ENCODE measurements around the gene ATF2.
"Not testable (repeated sequence)": the region's sequence is repeated elsewhere in the genome, so short reads cannot be mapped to it uniquely, and the experiment has no call there.

The ATF2 gene

GRCh38 chr2:175147186-175147585 is 20.8 kb downstream of the ATF2 start:
- no peaks in the 10 kb centered on the region for H3K27me3 Mint-ChIP-seq (ENCODE audit: low read depth)
- H3K4me1 Mint-ChIP-seq (ENCODE audit: low read depth), result peaks cover 16% of the 10 kb centered on the region
- no peak overlapping the region for H3K27ac Mint-ChIP-seq
- no peaks in the 10 kb centered on the region for H3K9me3 Mint-ChIP-seq
- peaks cover 25% of the 10 kb centered on the region for H3K36me3 Mint-ChIP-seq (ENCODE audit: low read depth)
- DNase-seq (ENCODE audit: low spot score), result no peak
- no peak overlapping the region for H3K4me3 Mint-ChIP-seq

DNA sequence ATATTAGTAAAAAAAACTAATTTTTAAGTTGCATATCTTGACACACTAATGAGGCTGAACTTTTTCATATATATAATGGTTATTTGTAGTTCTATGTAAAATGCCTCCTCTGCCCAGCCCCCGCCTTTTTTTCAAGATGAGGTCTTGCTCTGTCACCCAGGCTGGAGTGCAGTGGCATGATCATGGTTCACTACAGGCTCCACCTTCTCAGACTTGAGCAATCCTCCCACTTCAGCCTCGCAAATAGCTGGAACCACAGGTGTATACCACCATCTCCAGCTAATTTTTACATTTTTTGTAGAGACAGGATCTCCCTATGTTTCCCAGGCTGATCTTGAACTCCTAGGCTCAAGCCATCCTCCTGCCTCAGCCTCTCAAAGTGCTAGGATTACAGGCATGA is 24.3 kb downstream of the ATF2 start:
- H3K36me3 Mint-ChIP-seq (ENCODE audit: low read depth), result peaks cover 23% of the 10 kb centered on the region
- no peak for DNase-seq (ENCODE audit: low spot score)
- H3K4me1 Mint-ChIP-seq (ENCODE audit: low read depth), result peaks cover 9% of the 10 kb centered on the region
- H3K9me3 Mint-ChIP-seq, result no peaks in the 10 kb centered on the region
- H3K27ac Mint-ChIP-seq, result no peak overlapping the region
- no peak overlapping the region for H3K4me3 Mint-ChIP-seq
- no peaks in the 10 kb centered on the region for H3K27me3 Mint-ChIP-seq (ENCODE audit: low read depth)

GRCh38 chr2:175143191-175143590 is 24.8 kb downstream of the ATF2 start:
- Mint-ChIP-seq H3K9me3 (no peaks in the 10 kb centered on the region), H3K36me3 (ENCODE audit: low read depth) (peaks cover 28% of the 10 kb centered on the region), H3K27me3 (ENCODE audit: low read depth) (no peaks in the 10 kb centered on the region), H3K4me3 (no peak overlapping the region), H3K27ac (no peak overlapping the region), H3K4me1 (ENCODE audit: low read depth) (peaks cover 12% of the 10 kb centered on the region)
- DNase-seq (ENCODE audit: low spot score), result no peak

DNA sequence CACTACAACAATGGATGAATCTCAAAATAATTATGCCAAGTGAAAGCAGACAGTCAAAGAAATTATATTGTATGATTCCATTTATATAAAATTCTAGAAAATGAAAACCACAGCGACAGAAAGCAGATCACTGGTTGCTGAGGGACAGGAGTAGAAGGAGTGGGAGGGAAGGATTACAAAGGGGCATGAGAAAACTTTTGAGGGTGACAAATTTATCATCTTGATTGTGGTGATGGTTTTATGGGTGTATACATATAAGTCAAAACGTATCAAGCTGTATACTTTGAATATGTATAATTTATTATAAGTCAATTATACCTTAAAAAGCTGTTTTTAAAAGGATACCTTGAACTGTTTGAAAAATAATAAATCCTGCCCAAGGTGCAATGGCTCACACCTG is 27.7 kb downstream of the ATF2 start:
- Mint-ChIP-seq H3K27me3 (ENCODE audit: low read depth) (no peaks in the 10 kb centered on the region), H3K27ac (no peak overlapping the region), H3K36me3 (ENCODE audit: low read depth) (peaks cover 41% of the 10 kb centered on the region), H3K9me3 (no peaks in the 10 kb centered on the region), H3K4me1 (ENCODE audit: low read depth) (peaks cover 16% of the 10 kb centered on the region), H3K4me3 (no peak overlapping the region)
- no peak for DNase-seq (ENCODE audit: low spot score)

DNA sequence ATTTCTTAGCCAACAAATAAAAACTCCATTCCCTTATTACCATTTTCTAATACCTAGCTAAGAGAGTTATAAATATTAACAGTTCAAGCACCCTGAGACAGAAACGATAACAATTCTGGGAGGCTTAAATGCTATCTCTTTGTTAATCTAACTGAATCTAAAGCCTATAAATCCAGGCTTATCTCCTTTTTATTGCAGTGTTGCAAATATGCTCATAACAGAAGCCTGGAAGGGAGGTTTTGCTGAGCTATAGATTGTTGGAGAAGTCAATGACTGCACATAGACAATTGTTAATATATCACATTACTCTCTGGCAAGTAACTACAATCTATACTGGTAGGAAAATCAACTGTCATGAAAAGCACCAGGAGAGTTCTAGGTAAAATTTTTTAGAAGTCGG is 30.2 kb downstream of the ATF2 start:
- DNase-seq (ENCODE audit: low spot score), result no peak
- Mint-ChIP-seq H3K27ac (no peak overlapping the region), H3K4me1 (ENCODE audit: low read depth) (peaks cover 18% of the 10 kb centered on the region), H3K4me3 (no peak overlapping the region), H3K36me3 (ENCODE audit: low read depth) (peaks cover 44% of the 10 kb centered on the region), H3K9me3 (no peaks in the 10 kb centered on the region), H3K27me3 (ENCODE audit: low read depth) (no peaks in the 10 kb centered on the region)

GRCh38 chr2:175136334-175137215 is 31.4 kb downstream of the ATF2 start:
- Mint-ChIP-seq H3K27ac (no peak overlapping the region), H3K4me1 (ENCODE audit: low read depth) (peaks cover 16% of the 10 kb centered on the region), H3K36me3 (ENCODE audit: low read depth) (peaks cover 41% of the 10 kb centered on the region), H3K9me3 (no peaks in the 10 kb centered on the region), H3K27me3 (ENCODE audit: low read depth) (no peaks in the 10 kb centered on the region), H3K4me3 (no peak overlapping the region)
- no peak for DNase-seq (ENCODE audit: low spot score)

DNA sequence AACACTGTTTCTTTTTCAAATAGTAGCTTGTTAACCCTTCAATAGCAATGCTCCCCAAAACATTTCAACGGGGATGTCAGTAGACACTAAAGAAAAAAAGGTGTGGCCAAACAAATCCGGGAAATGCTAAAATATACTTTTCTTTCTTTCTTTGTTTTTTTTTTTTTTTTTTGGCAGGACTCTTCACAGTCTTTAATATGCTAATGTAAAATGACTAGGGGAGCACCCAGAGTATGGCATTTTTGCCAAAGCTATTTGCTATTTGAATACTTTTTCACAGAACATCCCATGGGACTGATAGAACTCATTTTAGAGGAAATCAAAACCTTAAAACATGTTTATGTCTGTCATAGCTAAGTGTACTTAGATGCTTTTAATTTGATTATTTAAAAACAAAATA is 32.1 kb downstream of the ATF2 start:
- Mint-ChIP-seq H3K4me1 (ENCODE audit: low read depth) (peaks cover 18% of the 10 kb centered on the region), H3K27ac (no peak overlapping the region), H3K27me3 (ENCODE audit: low read depth) (no peaks in the 10 kb centered on the region), H3K4me3 (no peak overlapping the region), H3K9me3 (no peaks in the 10 kb centered on the region), H3K36me3 (ENCODE audit: low read depth) (peaks cover 38% of the 10 kb centered on the region)
- DNase-seq (ENCODE audit: low spot score), result no peak

- H3K4me1 Mint-ChIP-seq (ENCODE audit: low read depth), result peaks cover 18% of the 10 kb centered on the region
Observed at GRCh38 chr2:175135177-175135576, 32.8 kb downstream of the ATF2 start.

GRCh38 chr2:175131252-175131651 is 36.8 kb downstream of the ATF2 start:
- no peaks in the 10 kb centered on the region for H3K9me3 Mint-ChIP-seq
- H3K27ac Mint-ChIP-seq, result no peak overlapping the region
- H3K36me3 Mint-ChIP-seq (ENCODE audit: low read depth), result peaks cover 39% of the 10 kb centered on the region
- H3K27me3 Mint-ChIP-seq (ENCODE audit: low read depth), result no peaks in the 10 kb centered on the region
- H3K4me1 Mint-ChIP-seq (ENCODE audit: low read depth), result peaks cover 5% of the 10 kb centered on the region
- H3K4me3 Mint-ChIP-seq, result no peak overlapping the region
- DNase-seq (ENCODE audit: low spot score), result no peak

More at GRCh38 chr2:175135177-175135576, 32.8 kb downstream of the ATF2 start:
- H3K27me3 Mint-ChIP-seq (ENCODE audit: low read depth), result no peaks in the 10 kb centered on the region
- H3K9me3 Mint-ChIP-seq, result no peaks in the 10 kb centered on the region
- H3K36me3 Mint-ChIP-seq (ENCODE audit: low read depth), result peaks cover 39% of the 10 kb centered on the region
- no peak overlapping the region for H3K27ac Mint-ChIP-seq
- no peak overlapping the region for H3K4me3 Mint-ChIP-seq
- DNase-seq (ENCODE audit: low spot score), result no peak

GRCh38 chr2:175126661-175127060 is 41.3 kb downstream of the ATF2 start:
- H3K9me3 Mint-ChIP-seq, result no peaks in the 10 kb centered on the region
- peaks cover 27% of the 10 kb centered on the region for H3K36me3 Mint-ChIP-seq (ENCODE audit: low read depth)
- H3K27me3 Mint-ChIP-seq (ENCODE audit: low read depth), result no peaks in the 10 kb centered on the region
- DNase-seq (ENCODE audit: low spot score), result no peak
- H3K4me3 Mint-ChIP-seq, result no peak overlapping the region
- H3K27ac Mint-ChIP-seq, result no peak overlapping the region
- peaks cover 4% of the 10 kb centered on the region for H3K4me1 Mint-ChIP-seq (ENCODE audit: low read depth)

GRCh38 chr2:175123254-175123653 is 44.7 kb downstream of the ATF2 start:
- H3K4me1 Mint-ChIP-seq (ENCODE audit: low read depth), result peaks cover 2% of the 10 kb centered on the region
- DNase-seq (ENCODE audit: low spot score), result no peak
- H3K36me3 Mint-ChIP-seq (ENCODE audit: low read depth), result peaks cover 20% of the 10 kb centered on the region
- H3K27ac Mint-ChIP-seq, result no peak overlapping the region
- H3K9me3 Mint-ChIP-seq, result no peaks in the 10 kb centered on the region
- no peak overlapping the region for H3K4me3 Mint-ChIP-seq
- no peaks in the 10 kb centered on the region for H3K27me3 Mint-ChIP-seq (ENCODE audit: low read depth)

GRCh38 chr2:175111200-175111657 is 56.8 kb downstream of the ATF2 start:
- H3K27ac Mint-ChIP-seq, result peak overlapping the region; percentile 36
- no peak overlapping the region for H3K4me3 Mint-ChIP-seq
- no peaks in the 10 kb centered on the region for H3K27me3 Mint-ChIP-seq (ENCODE audit: low read depth)
- H3K36me3 Mint-ChIP-seq (ENCODE audit: low read depth), result peaks cover 53% of the 10 kb centered on the region
- H3K9me3 Mint-ChIP-seq, result no peaks in the 10 kb centered on the region
- peaks cover 7% of the 10 kb centered on the region for H3K4me1 Mint-ChIP-seq (ENCODE audit: low read depth)
- DNase-seq (ENCODE audit: low spot score), result no peak

GRCh38 chr2:175108091-175108490 is 59.9 kb downstream of the ATF2 start:
- H3K4me1 Mint-ChIP-seq (ENCODE audit: low read depth); DNase-seq (ENCODE audit: low spot score); H3K27ac Mint-ChIP-seq; H3K27me3 Mint-ChIP-seq (ENCODE audit: low read depth); H3K9me3 Mint-ChIP-seq; H3K4me3 Mint-ChIP-seq: not testable (repeated sequence)
- H3K36me3 Mint-ChIP-seq (ENCODE audit: low read depth), result peaks cover 47% of the 10 kb centered on the region

DNA sequence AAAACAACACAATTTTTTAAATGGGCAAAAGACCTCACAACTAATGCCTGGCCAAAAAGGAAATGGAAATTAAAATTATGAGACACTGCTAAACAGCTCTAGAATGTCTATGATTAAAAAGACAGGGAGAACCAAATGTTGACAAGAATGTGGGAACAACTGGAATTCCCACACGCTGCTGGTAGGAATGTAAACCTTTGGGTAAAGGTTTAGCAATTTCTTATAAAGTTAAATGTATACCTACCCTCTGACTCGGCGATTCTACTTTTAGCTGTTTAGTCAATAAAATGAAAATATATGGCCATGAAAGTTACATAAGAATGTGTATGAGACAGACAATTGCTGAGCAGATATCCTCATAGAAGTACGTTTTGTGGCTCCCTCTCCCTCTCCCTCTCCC is 60.9 kb downstream of the ATF2 start:
- DNase-seq (ENCODE audit: low spot score), result no peak
- Mint-ChIP-seq H3K4me1 (ENCODE audit: low read depth) (peaks cover 8% of the 10 kb centered on the region), H3K4me3 (no peak overlapping the region), H3K27me3 (ENCODE audit: low read depth) (no peaks in the 10 kb centered on the region), H3K27ac (no peak overlapping the region), H3K36me3 (ENCODE audit: low read depth) (peaks cover 48% of the 10 kb centered on the region), H3K9me3 (no peaks in the 10 kb centered on the region)

DNA sequence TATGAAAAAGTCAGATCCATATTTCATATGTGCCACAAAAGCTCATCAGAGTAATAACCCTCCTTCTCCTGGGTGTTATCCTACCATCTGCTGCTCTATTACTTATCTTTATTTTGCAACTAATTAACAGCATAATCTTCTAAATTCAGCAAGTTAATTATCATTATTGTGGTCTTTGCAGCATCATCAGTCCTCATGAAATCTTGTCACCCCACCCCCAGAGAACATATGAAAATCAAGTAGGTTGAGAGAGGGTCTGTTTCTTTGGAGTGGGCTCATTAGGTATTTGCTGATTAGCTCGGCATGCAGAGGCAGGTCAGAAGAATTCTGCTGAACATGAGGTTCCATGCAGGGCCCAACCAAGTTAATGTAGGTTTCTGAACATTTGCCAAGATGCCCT is 64.8 kb downstream of the ATF2 start:
- H3K27ac Mint-ChIP-seq, result no peak overlapping the region
- DNase-seq (ENCODE audit: low spot score), result no peak
- H3K36me3 Mint-ChIP-seq (ENCODE audit: low read depth), result peaks cover 37% of the 10 kb centered on the region
- no peaks in the 10 kb centered on the region for H3K27me3 Mint-ChIP-seq (ENCODE audit: low read depth)
- H3K9me3 Mint-ChIP-seq, result no peaks in the 10 kb centered on the region
- H3K4me3 Mint-ChIP-seq, result no peak overlapping the region
- peaks cover 2% of the 10 kb centered on the region for H3K4me1 Mint-ChIP-seq (ENCODE audit: low read depth)
